Brain microvascular endothelial cell (primary cell): Measurements from ENCODE around the gene NOL4L.
A peak's percentile ranks its signal among the peaks of the same experiment; 100 is the strongest.

Source experiments
- DNase-seq: peaks from one replicate; pipeline ENCODE4 v3.0.0-alpha.2; 2020
- H3K27ac ChIP-seq: fragments of 250-450 bp; sonication (Bioruptor Pico); 2 replicates; pipeline ENCODE4 v1.5.1; 2020; ENCODE audit warnings: mild to moderate bottlenecking, moderate library complexity
- H3K27me3 ChIP-seq: fragments of 250-450 bp; sonication (Bioruptor Pico); replicated peaks from 2 replicates; pipeline ENCODE4 v1.5.1; 2020; ENCODE audit warnings: mild to moderate bottlenecking
- H3K36me3 ChIP-seq: fragments of 250-450 bp; sonication (Bioruptor Pico); replicated peaks from 2 replicates; pipeline ENCODE4 v1.5.1; 2020; ENCODE audit warnings: mild to moderate bottlenecking
- H3K4me3 ChIP-seq: 2 replicates; pipeline ENCODE4 v1.5.1; 2011; ENCODE audit warnings: low read depth, mild to moderate bottlenecking, control low read depth, low read length, moderate library complexity
- in situ Hi-C: cut with HindIII; loops from 2 replicates; pipeline ENCODE4 v1.10.0; 2017; ENCODE audit warnings: low sequenced_read_pairs, low pct_ligation_motif_present
- TF ChIP-seq, protein P1 (sequence below): IDR thresholded peaks from 2 replicates; pipeline ENCODE4 v1.5.1; 2011; ENCODE audit warnings: low read depth, mild to moderate bottlenecking, moderate library complexity, low read length, control low read depth, inconsistent platforms; ENCODE audit errors: missing control alignments

NOL4L gene

DNA sequence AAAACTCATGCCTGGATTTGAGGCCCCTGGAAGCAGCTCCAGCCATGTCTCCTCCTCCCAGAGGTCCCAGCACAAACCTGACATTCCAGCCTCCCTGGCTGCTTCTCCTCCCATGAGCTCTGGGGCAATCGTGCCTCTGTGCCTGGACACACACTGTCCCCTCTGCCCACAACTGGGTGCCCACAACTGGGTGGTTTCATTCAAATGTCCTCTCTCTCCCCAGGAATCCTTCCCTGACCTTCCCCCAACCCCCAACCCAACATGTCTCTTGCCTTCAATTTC is 37.4 kb downstream of the NOL4L start:
- Histone ChIP-seq H3K27ac (no peak overlapping the region), H3K27me3 (no peaks in the 10 kb centered on the region), H3K36me3 (no peaks in the 10 kb centered on the region), H3K4me3 (no peak overlapping the region)
- in situ Hi-C loops: no loop called here
- TF ChIP-seq, protein P1, sequence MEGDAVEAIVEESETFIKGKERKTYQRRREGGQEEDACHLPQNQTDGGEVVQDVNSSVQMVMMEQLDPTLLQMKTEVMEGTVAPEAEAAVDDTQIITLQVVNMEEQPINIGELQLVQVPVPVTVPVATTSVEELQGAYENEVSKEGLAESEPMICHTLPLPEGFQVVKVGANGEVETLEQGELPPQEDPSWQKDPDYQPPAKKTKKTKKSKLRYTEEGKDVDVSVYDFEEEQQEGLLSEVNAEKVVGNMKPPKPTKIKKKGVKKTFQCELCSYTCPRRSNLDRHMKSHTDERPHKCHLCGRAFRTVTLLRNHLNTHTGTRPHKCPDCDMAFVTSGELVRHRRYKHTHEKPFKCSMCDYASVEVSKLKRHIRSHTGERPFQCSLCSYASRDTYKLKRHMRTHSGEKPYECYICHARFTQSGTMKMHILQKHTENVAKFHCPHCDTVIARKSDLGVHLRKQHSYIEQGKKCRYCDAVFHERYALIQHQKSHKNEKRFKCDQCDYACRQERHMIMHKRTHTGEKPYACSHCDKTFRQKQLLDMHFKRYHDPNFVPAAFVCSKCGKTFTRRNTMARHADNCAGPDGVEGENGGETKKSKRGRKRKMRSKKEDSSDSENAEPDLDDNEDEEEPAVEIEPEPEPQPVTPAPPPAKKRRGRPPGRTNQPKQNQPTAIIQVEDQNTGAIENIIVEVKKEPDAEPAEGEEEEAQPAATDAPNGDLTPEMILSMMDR: no peak
- no peak for DNase-seq

DNA sequence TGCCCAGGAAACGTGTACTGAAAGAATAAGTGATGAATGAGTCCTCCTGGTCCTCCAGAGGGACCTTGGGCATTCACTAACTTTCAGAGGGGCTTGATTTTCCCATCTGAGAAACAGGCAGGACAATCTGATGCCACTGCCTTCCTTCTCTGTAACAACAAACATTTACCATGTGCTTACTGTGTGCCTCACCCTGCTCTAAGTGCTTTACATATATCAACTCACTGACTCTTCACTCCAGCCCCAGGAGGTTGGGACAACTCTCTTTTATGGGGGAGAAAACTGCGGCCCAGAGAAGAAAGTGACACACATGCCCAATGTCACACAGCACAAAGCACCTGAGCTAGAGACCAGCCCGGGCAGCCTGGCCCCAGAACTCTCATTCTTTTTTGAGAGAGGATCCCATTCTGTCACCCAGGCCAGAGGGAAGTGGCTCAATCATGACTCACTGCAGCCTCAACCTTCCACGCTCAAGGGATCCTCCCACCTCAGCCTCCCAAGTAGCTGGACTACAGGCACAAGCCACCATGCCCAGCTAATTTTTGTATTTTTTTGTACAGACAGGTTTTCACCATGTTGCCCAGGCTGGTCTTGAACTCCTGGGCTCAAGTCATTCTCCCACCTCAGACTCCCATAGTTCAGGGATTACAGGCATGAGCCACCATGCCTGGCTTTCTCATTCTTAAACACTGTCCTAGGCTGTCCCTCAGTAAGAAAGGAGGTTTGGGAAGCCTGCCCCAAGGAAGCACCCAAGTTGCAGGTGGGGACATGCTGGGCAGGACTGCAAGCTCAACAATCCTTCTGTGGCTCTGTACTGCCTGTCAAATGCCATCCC is 38.0 kb downstream of the NOL4L start:
- no peaks in the 10 kb centered on the region for H3K27me3 ChIP-seq

DNA sequence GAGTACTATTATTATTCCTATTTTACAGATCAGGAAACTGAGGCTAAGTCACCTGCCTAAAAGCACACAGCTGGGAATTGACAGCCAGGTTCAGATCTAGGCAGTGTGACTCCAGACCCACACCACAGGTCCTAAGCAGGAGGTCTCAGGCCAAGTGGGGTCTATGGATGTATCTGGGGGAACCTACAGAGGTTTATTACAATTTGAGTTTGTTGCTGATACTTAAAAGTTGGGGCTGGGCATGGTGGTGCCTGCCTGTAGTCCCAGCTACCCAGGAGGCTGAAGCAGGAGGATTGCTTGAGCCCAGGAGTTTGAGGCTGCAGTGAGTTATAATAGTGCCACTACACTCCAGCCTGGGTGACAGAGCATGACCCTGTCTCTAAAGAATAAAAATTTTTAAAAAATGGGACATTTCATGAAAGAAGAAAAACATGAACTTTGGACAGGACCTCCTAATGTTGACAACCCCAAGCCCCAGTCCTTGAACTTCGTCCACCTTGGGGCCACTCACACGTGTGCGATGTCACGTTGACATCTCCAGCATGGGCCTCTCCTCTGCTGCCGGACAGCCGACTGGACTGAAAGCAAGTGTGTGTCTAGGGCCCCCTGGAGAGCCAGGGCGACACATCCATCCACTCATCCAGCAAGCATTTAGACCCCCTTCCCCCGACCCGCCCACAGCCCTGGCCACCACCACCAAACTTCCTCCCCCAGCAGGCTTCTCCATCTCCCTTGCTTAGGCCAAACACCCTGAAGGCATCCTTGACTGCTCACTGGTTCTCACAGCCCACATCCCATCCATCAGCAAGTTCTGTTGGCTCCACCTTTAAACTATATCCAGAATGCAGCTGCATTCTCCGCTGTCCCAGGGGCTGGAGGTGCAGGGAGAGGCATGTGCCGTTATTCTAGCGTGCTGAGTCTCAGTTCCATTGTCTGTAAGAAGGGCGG is 40.0 kb downstream of the NOL4L start:
- Histone ChIP-seq H3K27ac (no peak overlapping the region), H3K27me3 (no peaks in the 10 kb centered on the region), H3K4me3 (no peak overlapping the region), H3K36me3 (no peaks in the 10 kb centered on the region)
- TF ChIP-seq, protein P1: no peak
- in situ Hi-C loops: no loop called here
- DNase-seq: peak; percentile 12

More for the DNA sequence above, 38.0 kb downstream of the NOL4L start:
- Histone ChIP-seq H3K36me3 (no peaks in the 10 kb centered on the region), H3K27ac (no peak overlapping the region), H3K4me3 (no peak overlapping the region)
- TF ChIP-seq, protein P1: no peak
- no peak for DNase-seq
- in situ Hi-C loops: no loop called here

DNA sequence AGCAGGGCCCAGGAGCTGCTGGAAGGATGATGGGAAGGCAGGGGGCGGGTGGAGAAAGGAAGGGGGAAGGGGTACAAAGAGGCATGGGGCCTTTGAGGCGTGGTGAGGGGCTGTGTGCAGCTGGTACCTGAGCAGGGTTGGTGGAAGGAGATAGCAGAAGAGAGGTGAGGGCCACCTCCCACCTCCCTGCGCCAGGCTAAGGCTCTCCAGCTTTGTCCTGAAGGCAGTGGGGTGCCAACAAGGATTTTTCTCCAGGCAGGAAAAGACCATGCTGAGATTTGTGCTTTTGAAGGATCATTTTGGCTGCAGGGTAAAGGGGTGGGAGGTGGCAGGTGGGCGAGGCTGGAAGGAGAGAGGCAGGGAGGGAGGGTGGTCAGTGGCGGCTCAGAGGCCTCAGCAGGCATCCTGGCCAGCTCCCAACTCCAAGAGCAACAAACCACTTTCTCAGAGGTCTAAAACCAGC is 40.8 kb downstream of the NOL4L start:
- in situ Hi-C loops: no loop called here
- H3K27me3 ChIP-seq: no peaks in the 10 kb centered on the region
- H3K27ac ChIP-seq: no peak overlapping the region
- no peak for DNase-seq
- no peaks in the 10 kb centered on the region for H3K36me3 ChIP-seq
- TF ChIP-seq, protein P1: no peak
- no peak overlapping the region for H3K4me3 ChIP-seq

DNA sequence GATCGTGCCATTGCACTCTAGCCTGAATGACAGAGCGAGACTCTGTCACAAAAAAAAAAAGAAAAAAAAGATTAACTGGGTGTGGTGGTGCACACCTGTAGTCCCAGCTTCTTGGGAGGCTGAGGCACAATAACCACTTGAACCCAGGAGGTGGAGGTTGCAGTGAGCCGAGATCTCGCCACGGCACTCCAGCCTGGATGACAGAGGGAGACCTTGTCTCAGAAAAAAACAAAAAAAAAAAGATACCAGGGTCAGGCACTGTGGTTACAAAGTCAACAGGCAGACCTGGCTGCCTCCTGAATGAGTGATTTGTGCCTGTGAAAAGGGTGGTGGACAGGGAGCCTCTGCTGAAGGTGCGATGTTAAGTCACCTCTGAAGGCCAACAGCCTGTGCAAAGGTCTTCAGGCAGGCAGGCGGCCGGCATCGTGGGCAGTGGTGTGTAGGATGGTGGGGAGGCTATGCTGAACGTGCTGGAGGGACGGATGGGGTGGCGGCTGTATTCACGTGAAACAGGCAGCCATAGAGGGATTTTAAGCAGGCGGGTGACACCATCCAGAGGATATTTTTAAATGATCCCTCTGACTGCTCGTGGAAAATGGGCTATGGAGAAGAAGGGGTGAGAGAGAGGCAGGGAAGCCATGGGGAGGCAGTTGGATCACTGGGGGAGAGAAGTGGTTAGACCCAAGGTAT is 41.4 kb downstream of the NOL4L start:
- in situ Hi-C loops: no loop called here
- DNase-seq: no peak
- TF ChIP-seq, protein P1: no peak
- Histone ChIP-seq H3K27ac (no peak overlapping the region), H3K27me3 (no peaks in the 10 kb centered on the region), H3K36me3 (no peaks in the 10 kb centered on the region), H3K4me3 (no peak overlapping the region)
